A549 treated with RU486 at 1 μM for 4 hours (cell line): Measurements from ENCODE around the gene RNU1-2. TPM values are rescaled to one million over a fixed set of nuclear protein-coding genes. Genes with fewer than 3 reads are reported as not detected.

Experiments
- total RNA-seq: library from RNA; stranded (reverse); fragments of 200-300 nt; extraction: Qiagen RNA extraction; gene quantifications from 5 replicates; pipeline ENCODE4 v1.2.3, GENCODE V29; 2022; ENCODE audit warnings: low read depth

The RNU1-2 gene
- total RNA-seq = 5.0 TPM in 1 of 5 replicates, not detected in the others

DNA sequence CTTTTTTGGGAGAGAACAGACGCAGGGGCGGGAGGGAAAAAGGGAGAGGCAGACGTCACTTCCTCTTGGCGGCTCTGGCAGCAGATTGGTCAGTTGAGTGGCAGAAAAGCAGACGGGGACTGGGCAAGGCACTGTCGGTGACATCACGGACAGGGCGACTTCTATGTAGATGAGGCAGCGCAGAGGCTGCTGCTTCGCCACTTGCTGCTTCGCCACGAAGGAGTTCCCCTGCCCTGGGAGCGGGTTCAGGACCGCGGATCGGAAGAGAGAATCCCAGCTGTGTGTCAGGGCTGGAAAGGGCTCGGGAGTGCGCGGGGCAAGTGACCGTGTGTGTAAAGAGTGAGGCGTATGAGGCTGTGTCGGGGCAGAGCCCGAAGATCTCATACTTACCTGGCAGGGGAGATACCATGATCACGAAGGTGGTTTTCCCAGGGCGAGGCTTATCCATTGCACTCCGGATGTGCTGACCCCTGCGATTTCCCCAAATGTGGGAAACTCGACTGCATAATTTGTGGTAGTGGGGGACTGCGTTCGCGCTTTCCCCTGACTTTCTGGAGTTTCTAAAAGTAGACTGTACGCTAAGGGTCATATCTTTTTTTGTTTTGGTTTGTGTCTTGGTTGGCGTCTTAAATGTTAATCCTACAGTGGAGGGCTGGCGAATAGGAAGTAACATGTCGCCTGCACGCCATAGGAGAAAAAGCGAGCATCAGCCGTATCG, at the start of gene RNU1-2:
Gene RNU1-2 (plus strand): TSS at position 383 of the 718 bp plus-strand sequence.

DNA sequence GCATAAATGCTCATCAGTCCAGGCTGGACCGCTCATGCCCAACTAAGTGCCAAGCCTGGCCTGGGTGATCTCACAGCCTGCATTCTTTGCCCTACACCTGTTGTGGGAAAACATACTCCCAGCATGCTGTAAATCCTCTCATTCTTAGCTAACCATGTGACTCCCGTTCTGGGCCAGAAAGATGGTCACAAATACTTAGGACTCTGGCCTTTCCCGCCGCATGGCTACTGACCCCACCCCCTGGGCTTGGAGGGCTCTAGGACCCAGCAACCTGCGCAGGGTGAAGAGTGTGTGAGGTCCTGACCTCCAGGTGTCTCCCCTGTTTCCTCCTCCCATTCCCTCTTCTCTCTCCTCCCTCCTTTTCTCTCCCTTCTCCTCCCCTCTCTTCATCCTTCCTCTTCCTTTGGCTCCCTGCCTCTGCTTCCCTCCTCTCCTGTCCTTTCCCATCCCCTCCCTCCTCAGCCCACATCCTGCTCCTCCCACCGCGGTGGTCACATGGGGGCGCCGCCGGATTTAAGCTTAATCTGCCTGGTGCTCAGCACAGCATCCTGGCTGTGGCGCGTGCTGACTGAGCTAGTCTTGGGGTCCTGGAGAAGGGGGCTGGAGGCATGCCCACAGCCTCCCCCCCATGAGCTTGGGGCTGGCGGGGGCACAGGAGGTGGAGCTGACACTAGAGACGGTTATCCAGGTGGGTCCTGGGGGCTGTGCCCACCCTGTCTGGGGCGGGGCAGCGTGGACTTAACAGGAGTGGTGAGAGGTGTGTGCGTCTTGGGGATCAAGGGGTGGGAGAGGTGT, 25.8 kb downstream of the RNU1-2 start, which contains the start of gene CROCC:
Gene CROCC (plus strand): TSS at position 541 of the 795 bp plus-strand sequence. CDS start 88 bp downstream, at position 629.

Other genes with a start within 250 kb of the RNU1-2 start
- 5.0 TPM in 1 of 5 replicates, not detected in the others for gene RNU1-3, start 229.0 kb upstream of the RNU1-2 start, total RNA-seq
- 5.0 TPM in 1 of 5 replicates, not detected in the others for gene RNU1-4, start 155.5 kb upstream of the RNU1-2 start, total RNA-seq
- 5.5 to 10.4 TPM (median 7.8 TPM) in 5 replicates for gene CROCC, start 26.0 kb downstream of the RNU1-2 start, total RNA-seq
- gene MFAP2, start 84.6 kb downstream of the RNU1-2 start, total RNA-seq = 0.21 to 0.53 TPM (median 0.45 TPM) in 4 of 5 replicates, not detected in the other
- gene ATP13A2, start 115.9 kb downstream of the RNU1-2 start, total RNA-seq = 21.7 to 29.4 TPM (median 22.4 TPM) in 5 replicates
- gene SDHB, start 158.1 kb downstream of the RNU1-2 start, total RNA-seq = 97.3 to 119 TPM (median 111 TPM) in 5 replicates
- gene PADI2, start 223.5 kb downstream of the RNU1-2 start, total RNA-seq = 1.1 to 1.6 TPM (median 1.3 TPM) in 5 replicates